Colonic mucosa (tissue), 4 donors: ENCODE data around the gene TRABD2B. TPM values are rescaled to one million over a fixed set of nuclear protein-coding genes. Genes with fewer than 3 reads are reported as not detected.

Experiments
- DNase-seq: peaks from one replicate; pipeline ENCODE4 v3.0.0-alpha.2; 2020
- H3K27ac ChIP-seq: fragments of 200-600 bp; one replicate; pipeline ENCODE4 v1.8.0; 2021
- H3K27me3 ChIP-seq: fragments of 200-600 bp; one replicate; pipeline ENCODE4 v1.8.0; 2021
- H3K36me3 ChIP-seq: fragments of 200-600 bp; one replicate; pipeline ENCODE4 v1.8.0; 2021
- H3K4me1 ChIP-seq: fragments of 200-600 bp; one replicate; pipeline ENCODE4 v1.8.0; 2021; ENCODE audit warnings: mild to moderate bottlenecking
- H3K4me3 ChIP-seq: fragments of 200-600 bp; one replicate; pipeline ENCODE4 v1.8.0; 2021
- H3K9ac ChIP-seq, 2 donors: one replicate each; pipeline ENCODE4 v1.7.0; 2013; ENCODE audit warnings: control low read depth in 2 of 2, low read depth in 2 of 2, low read length in 2 of 2
- H3K9me3 ChIP-seq: fragments of 200-600 bp; one replicate; pipeline ENCODE4 v1.8.0; 2021
- CTCF ChIP-seq: fragments of 200-600 bp; IDR thresholded peaks from one replicate; pipeline ENCODE4 v1.8.0; 2022; ENCODE audit warnings: antibody characterized with exemption, mild to moderate bottlenecking
- intact Hi-C: fragments of 100-400 bp; cut with DNase I; formaldehyde crosslinking; loops from one replicate; pipeline ENCODE4 v1.14.1; 2022
- total RNA-seq, 2 donors: library from RNA; stranded (reverse); fragmentation: NEBNext Ultra II Directional in 1 of 2; extraction: Animal tissue kit (Norgen Biotek cat#: 25700) in 1 of 2; gene quantifications; one replicate each; pipeline ENCODE4 v1.2.1, GENCODE V29; 2021
- donor health status: healthy.
- donor health status: DM: no; HTN: no; CAD: no.
- donor health status: DM: no; HTN: no; CAD: no.

Gene TRABD2B
- total RNA-seq, 2 donors from 2014 or later = 0.42 to 0.77 TPM

- Histone ChIP-seq H3K36me3 (no peaks in the 10 kb centered on the region), H3K27ac (no peak overlapping the region), H3K9ac (no peak overlapping the region), H3K9me3 (no peaks in the 10 kb centered on the region), H3K27me3 (no peaks in the 10 kb centered on the region), H3K4me1 (no peaks in the 10 kb centered on the region), H3K4me3 (no peak overlapping the region)
- no peak for TF ChIP-seq CTCF
- intact Hi-C loops = no loop called here
- DNase-seq = no peak
Observed at GRCh38 chr1:47828978-47829377, 168.2 kb downstream of the TRABD2B start.

DNA sequence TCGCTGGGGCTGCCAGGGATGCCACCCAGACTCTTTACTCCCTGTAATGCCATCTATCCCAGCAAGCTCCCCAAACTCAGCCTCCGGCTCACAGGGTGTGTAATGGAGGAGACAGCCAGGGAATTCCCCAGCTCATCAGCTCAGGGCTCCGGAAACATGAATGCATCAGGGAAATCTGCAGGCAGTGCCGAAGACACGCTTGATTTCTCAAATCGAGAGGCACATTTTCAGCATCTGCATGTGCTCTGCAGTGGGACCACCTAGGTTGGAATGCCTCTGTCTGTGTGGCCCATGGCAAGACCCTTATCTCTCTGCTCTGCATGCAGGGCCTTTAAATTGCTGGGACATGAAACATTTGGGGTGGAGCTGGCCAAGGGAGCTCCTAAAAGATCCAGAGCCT is 170.1 kb downstream of the TRABD2B start:
- intact Hi-C loops = no loop called here
- no peak overlapping the region for H3K27ac ChIP-seq
- TF ChIP-seq CTCF = no peak
- no peak overlapping the region for H3K9ac ChIP-seq
- H3K9me3 ChIP-seq = no peaks in the 10 kb centered on the region
- no peak overlapping the region for H3K4me3 ChIP-seq
- no peaks in the 10 kb centered on the region for H3K27me3 ChIP-seq
- DNase-seq = no peak
- H3K4me1 ChIP-seq = no peaks in the 10 kb centered on the region
- H3K36me3 ChIP-seq = no peaks in the 10 kb centered on the region

GRCh38 chr1:47824716-47825115 is 172.5 kb downstream of the TRABD2B start:
- Histone ChIP-seq H3K4me3 (no peak overlapping the region), H3K27me3 (no peaks in the 10 kb centered on the region), H3K9ac (no peak overlapping the region), H3K36me3 (no peaks in the 10 kb centered on the region), H3K4me1 (no peaks in the 10 kb centered on the region), H3K27ac (peak overlapping the region; percentile 22), H3K9me3 (no peaks in the 10 kb centered on the region)
- no peak for TF ChIP-seq CTCF
- intact Hi-C loops = no loop called here
- DNase-seq = no peak

DNA sequence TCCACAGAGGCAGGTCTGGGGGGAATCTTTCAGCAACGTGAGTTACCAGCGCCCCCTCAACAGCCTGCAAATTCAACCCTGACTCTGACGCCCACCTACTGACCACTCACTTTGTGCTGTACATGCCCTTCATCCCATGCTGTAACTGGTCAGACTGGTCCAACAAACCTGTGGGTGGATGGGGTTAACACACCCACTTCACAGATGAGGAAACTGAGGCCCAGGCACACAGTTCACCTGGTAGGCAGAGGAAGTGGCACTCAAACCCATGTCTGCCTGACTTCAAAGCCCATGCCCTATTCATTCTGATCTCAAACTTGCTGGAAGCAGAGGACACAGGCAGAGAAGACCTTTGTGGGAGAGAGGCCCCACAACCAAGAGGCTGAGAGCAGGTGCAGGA is 172.9 kb downstream of the TRABD2B start:
- TF ChIP-seq CTCF = no peak
- no peaks in the 10 kb centered on the region for H3K9me3 ChIP-seq
- intact Hi-C loops = no loop called here
- H3K9ac ChIP-seq = no peak overlapping the region
- peak overlapping the region; percentile 22 for H3K27ac ChIP-seq
- DNase-seq = no peak
- no peaks in the 10 kb centered on the region for H3K27me3 ChIP-seq
- no peaks in the 10 kb centered on the region for H3K36me3 ChIP-seq
- no peak overlapping the region for H3K4me3 ChIP-seq
- no peaks in the 10 kb centered on the region for H3K4me1 ChIP-seq

- no peak overlapping the region for H3K9ac ChIP-seq
- H3K4me3 ChIP-seq = no peak overlapping the region
- no peak for DNase-seq
- no peaks in the 10 kb centered on the region for H3K27me3 ChIP-seq
- H3K36me3 ChIP-seq = no peaks in the 10 kb centered on the region
- no peak for TF ChIP-seq CTCF
- no peaks in the 10 kb centered on the region for H3K9me3 ChIP-seq
- H3K4me1 ChIP-seq = no peaks in the 10 kb centered on the region
- no peak overlapping the region for H3K27ac ChIP-seq
- intact Hi-C loops = no loop called here
Observed at GRCh38 chr1:47823040-47823808, 174.0 kb downstream of the TRABD2B start.
